Right lobe of liver (tissue), 6 donors: ENCODE data around the gene ZNF774. TPM values are rescaled to one million over a fixed set of nuclear protein-coding genes. Genes with fewer than 3 reads are reported as not detected.

Experiments used
- ATAC-seq, 4 donors: fragments of 200-7000 bp; cut with Tn5 transposase; one replicate each; pipeline ENCODE4 v1.9.1; 2020; ENCODE audit warnings: mild to moderate bottlenecking in 4 of 4, moderate library complexity in 4 of 4
- DNase-seq, 3 donors: peaks; one replicate each; pipeline ENCODE4 v3.0.0-alpha.2; 2020
- H3K27ac ChIP-seq, 3 donors: fragments of 200-600 bp; one replicate each; pipeline ENCODE4 v1.8.0; 2022
- H3K27me3 ChIP-seq, 2 donors: fragments of 200-600 bp; one replicate each; pipeline ENCODE4 v1.8.0; 2022
- H3K36me3 ChIP-seq, 4 donors: fragments of 200-600 bp; sonication (generic) in 1 of 4; one replicate each; pipeline versions ENCODE4 v1.5.1 to v1.8.0; 2017 to 2022; ENCODE audit warnings: control low read depth in 1 of 4
- H3K4me1 ChIP-seq, 4 donors: fragments of 200-600 bp; sonication (generic) in 1 of 4; one replicate each; pipeline versions ENCODE4 v1.5.1 to v1.8.0; 2017 to 2022; ENCODE audit warnings: control low read depth in 1 of 4
- H3K4me3 ChIP-seq, 3 donors: fragments of 200-600 bp; one replicate each; pipeline ENCODE4 v1.8.0; 2022
- H3K9me3 ChIP-seq, 4 donors: fragments of 200-600 bp; sonication (generic) in 1 of 4; one replicate each; pipeline versions ENCODE4 v1.5.1 to v1.8.0; 2017 to 2022; ENCODE audit warnings: control low read depth in 1 of 4
- POLR2A ChIP-seq: fragments of 450-650 bp; IDR thresholded peaks from one replicate; pipeline ENCODE4 v1.6.1; 2017; ENCODE audit warnings: antibody characterized with exemption, mild to moderate bottlenecking
- WGBS: methylation state at CpG from one replicate; pipeline ENCODE4 v1.1.6; 2018; ENCODE audit warnings: low coverage, low lambda C conversion rate; ENCODE audit not compliant: insufficient coverage; ENCODE audit errors: missing lambda C conversion rate; 5-methylcytosine and 5-hydroxymethylcytosine counted together
- intact Hi-C, 2 donors: fragments of 100-400 bp; cut with DNase I; formaldehyde crosslinking; loops; one replicate each; pipeline versions ENCODE4 v1.11.2 to v1.14.1; 2022
- total RNA-seq, 6 experiments: library from RNA; depleted of rRNA in 2 of 6; stranded (reverse); fragments of >200 nt in 2 of 6; fragmentation: NEBNext Ultra II Directional in 3 of 6; extraction: Animal tissue kit (Norgen Biotek cat#: 25700) in 3 of 6; gene quantifications; one replicate each; pipeline versions ENCODE4 v1.1.0 to v1.2.4, GENCODE V29; 2016 to 2023
- TF ChIP-seq, protein P1 (sequence below), 4 donors: fragments of 200-600 bp in 3 of 4; fragments of 450-650 bp in 1 of 4; IDR thresholded peaks; one replicate each; pipeline versions ENCODE4 v1.5.1 to v1.8.0; 2016 to 2022; ENCODE audit warnings: antibody characterized with exemption in 4 of 4, mild to moderate bottlenecking in 2 of 4
- donor health status: DM: no; HTN: yes; CAD: no.
- donor health status: DM: no; HTN: no; CAD: no.
- donor health status: DM: no; HTN: no; CAD: no.
- donor health status: DM: no; HTN: yes; CAD: no.
- donor health status: DM: no; HTN: yes; CAD: no.

ZNF774 gene
- total RNA-seq, 6 experiments from 2014 or later, result 1.2 to 2.5 (median 1.7) TPM

DNA sequence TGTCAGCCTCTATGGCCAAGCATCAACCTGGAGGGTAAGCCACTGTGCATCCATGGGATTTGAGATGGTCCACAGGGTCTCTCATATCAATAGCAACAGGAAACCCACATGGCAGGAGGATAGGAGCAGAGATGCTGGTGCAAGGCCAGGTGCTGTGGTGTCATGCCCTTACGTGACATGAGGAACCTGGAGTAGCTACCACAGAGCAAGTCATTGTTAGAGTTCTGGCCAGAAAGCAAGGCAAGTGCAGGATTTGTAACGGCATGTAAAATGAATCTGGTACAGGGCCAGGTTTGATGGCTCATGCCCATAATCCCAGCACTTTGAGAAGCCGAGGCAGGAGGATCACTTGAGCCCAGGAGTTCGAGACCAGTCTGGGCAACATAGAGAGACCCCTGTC, 14.8 kb upstream of the ZNF774 start:
- intact Hi-C loops, result loop anchor here in 1 of 2 donors (10.0 kb wide), 1 partner anchor 138 kb away; no protein-coding TSS in a partner anchor
- TF ChIP-seq, protein P1, sequence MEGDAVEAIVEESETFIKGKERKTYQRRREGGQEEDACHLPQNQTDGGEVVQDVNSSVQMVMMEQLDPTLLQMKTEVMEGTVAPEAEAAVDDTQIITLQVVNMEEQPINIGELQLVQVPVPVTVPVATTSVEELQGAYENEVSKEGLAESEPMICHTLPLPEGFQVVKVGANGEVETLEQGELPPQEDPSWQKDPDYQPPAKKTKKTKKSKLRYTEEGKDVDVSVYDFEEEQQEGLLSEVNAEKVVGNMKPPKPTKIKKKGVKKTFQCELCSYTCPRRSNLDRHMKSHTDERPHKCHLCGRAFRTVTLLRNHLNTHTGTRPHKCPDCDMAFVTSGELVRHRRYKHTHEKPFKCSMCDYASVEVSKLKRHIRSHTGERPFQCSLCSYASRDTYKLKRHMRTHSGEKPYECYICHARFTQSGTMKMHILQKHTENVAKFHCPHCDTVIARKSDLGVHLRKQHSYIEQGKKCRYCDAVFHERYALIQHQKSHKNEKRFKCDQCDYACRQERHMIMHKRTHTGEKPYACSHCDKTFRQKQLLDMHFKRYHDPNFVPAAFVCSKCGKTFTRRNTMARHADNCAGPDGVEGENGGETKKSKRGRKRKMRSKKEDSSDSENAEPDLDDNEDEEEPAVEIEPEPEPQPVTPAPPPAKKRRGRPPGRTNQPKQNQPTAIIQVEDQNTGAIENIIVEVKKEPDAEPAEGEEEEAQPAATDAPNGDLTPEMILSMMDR (IDR thresholded peaks at IDR 0.05), result no peak
- TF ChIP-seq POLR2A, result no peak
- H3K4me1 ChIP-seq, result no peaks in the 10 kb centered on the region
- no peaks in the 10 kb centered on the region for H3K27me3 ChIP-seq
- H3K9me3 ChIP-seq, result no peaks in the 10 kb centered on the region
- no peaks in the 10 kb centered on the region for H3K36me3 ChIP-seq
- ATAC-seq (no peak), DNase-seq (no peak)
- no peak overlapping the region for H3K4me3 ChIP-seq
- H3K27ac ChIP-seq, result no peak overlapping the region
- WGBS, result 67% methylated on average over 2 of the region's 4 CpGs

DNA sequence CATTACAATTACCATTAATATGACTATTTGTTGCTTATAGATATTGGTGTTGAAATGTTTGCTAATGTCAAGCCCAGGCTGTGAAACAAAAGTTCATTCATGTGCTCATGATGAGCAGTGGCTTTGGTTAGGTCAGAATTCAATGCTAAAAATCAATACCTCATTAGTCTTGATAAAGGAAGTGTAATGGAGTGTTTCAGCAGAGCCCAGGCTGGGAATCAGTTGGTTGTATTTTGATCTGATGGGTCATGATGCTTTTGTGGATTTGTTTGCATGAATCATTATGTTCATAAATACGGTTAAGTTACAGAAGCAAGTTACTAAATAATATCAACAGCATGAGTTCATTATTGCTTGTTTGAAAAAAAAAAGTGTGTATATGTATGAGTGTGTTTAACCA, 13.6 kb upstream of the ZNF774 start:
- intact Hi-C loops, result loop anchor here in 1 of 2 donors (10.0 kb wide), 1 partner anchor 136 kb away; no protein-coding TSS in a partner anchor
- H3K27ac ChIP-seq, result no peak overlapping the region

DNA sequence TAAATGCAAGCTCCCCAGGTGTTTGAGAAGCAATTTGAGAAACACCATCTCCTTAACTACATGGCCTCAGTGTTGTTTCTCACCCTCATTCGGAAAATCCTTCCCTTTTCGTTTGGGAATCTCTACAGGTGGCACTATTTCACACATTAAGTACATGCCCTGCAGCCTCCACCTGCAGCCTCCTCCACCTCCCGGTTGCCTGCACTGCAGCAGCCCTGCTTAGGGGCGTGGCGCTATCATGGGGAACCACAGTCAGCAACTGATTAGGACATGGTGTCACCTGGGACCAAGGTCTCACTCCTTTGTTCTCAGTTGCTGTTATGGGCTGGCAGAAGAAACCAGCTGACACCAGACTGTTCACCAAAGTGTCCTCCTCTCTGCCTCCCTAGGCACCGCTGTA, 11.7 kb upstream of the ZNF774 start:
- Histone ChIP-seq H3K4me3 (no peak overlapping the region), H3K27ac (no peak overlapping the region), H3K4me1 (no peaks in the 10 kb centered on the region), H3K36me3 (no peaks in the 10 kb centered on the region), H3K27me3 (no peaks in the 10 kb centered on the region), H3K9me3 (no peaks in the 10 kb centered on the region)
- TF ChIP-seq, protein P1 (IDR thresholded peaks at IDR 0.05), result no peak
- no peak for TF ChIP-seq POLR2A
- ATAC-seq, result no peak
- 66% methylated on average over 5 of the region's 6 CpGs for WGBS
- no peak for DNase-seq
- intact Hi-C loops, result no loop called here

More for the DNA sequence above, 13.6 kb upstream of the ZNF774 start:
- H3K4me1 ChIP-seq, result no peaks in the 10 kb centered on the region
- no peak for TF ChIP-seq POLR2A
- TF ChIP-seq, protein P1 (IDR thresholded peaks at IDR 0.05), result no peak
- no peak for DNase-seq
- no peak for ATAC-seq
- no peak overlapping the region for H3K4me3 ChIP-seq
- WGBS, result 70% methylated on average over 1 of the region's 1 CpG
- H3K9me3 ChIP-seq, result no peaks in the 10 kb centered on the region
- no peaks in the 10 kb centered on the region for H3K36me3 ChIP-seq
- no peaks in the 10 kb centered on the region for H3K27me3 ChIP-seq

DNA sequence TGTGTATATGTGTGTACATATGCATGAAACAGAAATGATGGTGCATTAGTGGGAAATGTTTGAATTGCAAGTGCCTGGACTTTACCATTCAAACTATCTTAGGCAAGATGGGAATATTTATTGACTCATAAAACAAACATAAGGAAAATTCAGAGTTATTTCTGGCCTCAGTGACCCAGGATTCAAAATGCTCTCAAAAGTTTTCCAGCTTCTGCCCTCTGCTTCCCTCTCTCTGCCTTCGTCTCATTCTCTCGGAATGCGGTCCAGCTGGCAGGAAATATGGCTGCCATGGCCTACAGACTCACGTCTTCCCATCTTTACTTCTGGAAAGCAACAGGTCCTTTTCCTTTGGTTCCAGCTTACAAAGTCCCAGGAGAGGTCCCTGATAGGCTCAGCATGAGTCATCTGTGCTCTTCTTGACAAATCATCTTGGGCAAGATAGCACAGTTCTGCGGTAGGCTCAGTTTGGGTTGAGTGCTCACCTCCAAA, 8.7 kb upstream of the ZNF774 start:
- H3K9me3 ChIP-seq, result no peaks in the 10 kb centered on the region
- ATAC-seq, result peak in 1 of 4 donors; percentile 16
- no peak overlapping the region for H3K27ac ChIP-seq
- 41% methylated on average over 5 of the region's 5 CpGs for WGBS
- DNase-seq, result no peak
- no peaks in the 10 kb centered on the region for H3K36me3 ChIP-seq
- TF ChIP-seq POLR2A, result no peak
- TF ChIP-seq, protein P1 (IDR thresholded peaks at IDR 0.05), result no peak
- no peaks in the 10 kb centered on the region for H3K27me3 ChIP-seq
- no peaks in the 10 kb centered on the region for H3K4me1 ChIP-seq
- intact Hi-C loops, result no loop called here
- H3K4me3 ChIP-seq, result no peak overlapping the region
